ENCODE results near the gene DESI1.

DESI1 gene

GRCh38 chr22:41650229-41650628 lies 29.4 kb upstream of the DESI1 start:
- no peak overlapping the region for H3K9ac ChIP-seq (ENCODE audit: low read depth, low read length, poor library complexity, severe bottlenecking)
- H3K4me2 ChIP-seq (ENCODE audit: low read depth, low read length, poor library complexity, severe bottlenecking): no peak overlapping the region
- peaks cover 14% of the 10 kb centered on the region for H4K20me1 ChIP-seq (ENCODE audit: insufficient read depth, low read length, poor library complexity, severe bottlenecking)
- H3K27me3 ChIP-seq (ENCODE audit: insufficient read depth, low read length, poor library complexity, severe bottlenecking): no peaks in the 10 kb centered on the region
- no peaks in the 10 kb centered on the region for H3K79me2 ChIP-seq (ENCODE audit: insufficient read depth, low read length)
- no peaks in the 10 kb centered on the region for H3F3A ChIP-seq (ENCODE audit: low read depth)
- H2AFZ ChIP-seq (ENCODE audit: low read length): no peak overlapping the region
- H3K4me3 ChIP-seq (ENCODE audit: low read length, poor library complexity, severe bottlenecking): no peak overlapping the region
- no peaks in the 10 kb centered on the region for H3K4me1 ChIP-seq (ENCODE audit: insufficient read depth, low read length, poor library complexity, severe bottlenecking)
- no peaks in the 10 kb centered on the region for H3K9me2 ChIP-seq (replicated peaks; ENCODE audit: low read depth, low read length)
- TF ChIP-seq CTCF (conservative IDR thresholded peaks at IDR 0.05; ENCODE audit: low read length) (no peak), EZH2phosphoT487 (IDR thresholded peaks at IDR 0.05; ENCODE audit: borderline replicate concordance) (no peak)
- H3K9me3 ChIP-seq (ENCODE audit: insufficient read depth, low read depth, low read length): no peaks in the 10 kb centered on the region
- peaks cover 79% of the 10 kb centered on the region; the same call in 1 of the 2 replicates for H3K36me3 ChIP-seq (ENCODE audit: insufficient read depth, low read length)

GRCh38 chr22:41648432-41648831 lies 27.6 kb upstream of the DESI1 start:
- no peak overlapping the region for H2AFZ ChIP-seq (ENCODE audit: low read length)
- TF ChIP-seq EZH2phosphoT487 (IDR thresholded peaks at IDR 0.05; ENCODE audit: borderline replicate concordance): no peak
- TF ChIP-seq CTCF (conservative IDR thresholded peaks at IDR 0.05; ENCODE audit: low read length): no peak
- H3K9me3 ChIP-seq (ENCODE audit: insufficient read depth, low read depth, low read length): no peaks in the 10 kb centered on the region
- H3K79me2 ChIP-seq (ENCODE audit: insufficient read depth, low read length): no peaks in the 10 kb centered on the region
- no peaks in the 10 kb centered on the region for H3F3A ChIP-seq (ENCODE audit: low read depth)
- H3K36me3 ChIP-seq (ENCODE audit: insufficient read depth, low read length): peaks cover 75% of the 10 kb centered on the region; the same call in 1 of the 2 replicates
- H3K4me2 ChIP-seq (ENCODE audit: low read depth, low read length, poor library complexity, severe bottlenecking): no peak overlapping the region
- H4K20me1 ChIP-seq (ENCODE audit: insufficient read depth, low read length, poor library complexity, severe bottlenecking): peaks cover 17% of the 10 kb centered on the region
- no peak overlapping the region for H3K9ac ChIP-seq (ENCODE audit: low read depth, low read length, poor library complexity, severe bottlenecking)
- H3K9me2 ChIP-seq (replicated peaks; ENCODE audit: low read depth, low read length): no peaks in the 10 kb centered on the region
- no peak overlapping the region for H3K4me3 ChIP-seq (ENCODE audit: low read length, poor library complexity, severe bottlenecking)
- H3K4me1 ChIP-seq (ENCODE audit: insufficient read depth, low read length, poor library complexity, severe bottlenecking): no peaks in the 10 kb centered on the region
- H3K27me3 ChIP-seq (ENCODE audit: insufficient read depth, low read length, poor library complexity, severe bottlenecking): no peaks in the 10 kb centered on the region

- no peaks in the 10 kb centered on the region for H3K9me2 ChIP-seq (replicated peaks; ENCODE audit: low read depth, low read length)
- TF ChIP-seq EZH2phosphoT487 (IDR thresholded peaks at IDR 0.05; ENCODE audit: borderline replicate concordance) (no peak), CTCF (conservative IDR thresholded peaks at IDR 0.05; ENCODE audit: low read length) (no peak)
- H3K79me2 ChIP-seq (ENCODE audit: insufficient read depth, low read length): 0 out of 2 replicates have a peak, but pooled peaks cover 3% of the 10 kb centered on the region
- H3K27me3 ChIP-seq (ENCODE audit: insufficient read depth, low read length, poor library complexity, severe bottlenecking): no peaks in the 10 kb centered on the region
- H3F3A ChIP-seq (ENCODE audit: low read depth): no peaks in the 10 kb centered on the region
- peaks cover 75% of the 10 kb centered on the region for H3K36me3 ChIP-seq (ENCODE audit: insufficient read depth, low read length)
- no peak overlapping the region for H3K9ac ChIP-seq (ENCODE audit: low read depth, low read length, poor library complexity, severe bottlenecking)
- peaks cover 17% of the 10 kb centered on the region for H4K20me1 ChIP-seq (ENCODE audit: insufficient read depth, low read length, poor library complexity, severe bottlenecking)
- no peak overlapping the region for H3K4me2 ChIP-seq (ENCODE audit: low read depth, low read length, poor library complexity, severe bottlenecking)
- H3K9me3 ChIP-seq (ENCODE audit: insufficient read depth, low read depth, low read length): no peaks in the 10 kb centered on the region
- no peaks in the 10 kb centered on the region for H3K4me1 ChIP-seq (ENCODE audit: insufficient read depth, low read length, poor library complexity, severe bottlenecking)
- no peak overlapping the region for H2AFZ ChIP-seq (ENCODE audit: low read length)
- no peak overlapping the region for H3K4me3 ChIP-seq (ENCODE audit: low read length, poor library complexity, severe bottlenecking)
These were observed 26.9 kb upstream of the DESI1 start for GRCh38 chr22:41647771-41648170.

All from Loucy (cell line).